ENCODE data around the gene BCAT1. TPM values are rescaled to one million over a fixed set of nuclear protein-coding genes. Genes with fewer than 3 reads are reported as not detected.

BCAT1 gene
- total RNA-seq, 4 donors from 2014 or later, result 3.9 to 36.3 (median 13.7) TPM

DNA sequence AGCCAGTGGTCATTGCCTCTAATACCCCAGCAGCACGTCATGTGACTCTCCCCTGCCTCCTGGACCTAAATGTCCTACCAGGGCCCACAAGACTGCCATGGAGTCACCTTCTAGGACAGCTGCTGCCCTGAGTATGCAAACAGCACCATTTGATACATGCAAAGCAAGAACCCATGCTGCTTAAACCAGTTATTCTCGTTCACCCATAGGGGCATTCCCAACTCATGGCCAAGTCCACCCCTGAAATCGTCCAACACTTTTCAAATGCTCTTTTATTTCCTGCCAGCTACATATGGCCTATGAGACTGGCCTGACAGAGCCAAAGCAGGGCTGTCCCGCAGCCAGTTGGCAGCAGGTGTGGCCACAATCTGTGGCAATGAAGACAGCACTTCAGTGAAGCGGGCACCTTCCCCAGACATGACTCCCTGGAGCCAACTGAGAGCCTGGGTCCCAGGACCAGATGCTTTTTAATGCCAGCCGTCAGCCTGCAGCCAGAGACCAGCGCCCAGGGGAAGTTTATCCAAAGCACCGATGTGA, 99.9 kb downstream of the BCAT1 start:
- H3K27ac ChIP-seq, result no peak overlapping the region
- H3K4me3 ChIP-seq, result no peak overlapping the region
- TF ChIP-seq POLR2A (IDR thresholded peaks at IDR 0.05), result no peak
- no peak for TF ChIP-seq CTCF (IDR thresholded peaks at IDR 0.05)
- no peaks in the 10 kb centered on the region for H3K4me1 ChIP-seq
- no peak for DNase-seq
- H3K9me3 ChIP-seq, result no peaks in the 10 kb centered on the region
- H3K36me3 ChIP-seq, result no peaks in the 10 kb centered on the region
- H3K27me3 ChIP-seq, result no peaks in the 10 kb centered on the region

- DNase-seq, result no peak
- no peak overlapping the region for H3K27ac ChIP-seq
- no peaks in the 10 kb centered on the region for H3K4me1 ChIP-seq
- no peak overlapping the region for H3K4me3 ChIP-seq
- no peaks in the 10 kb centered on the region for H3K9me3 ChIP-seq
- no peaks in the 10 kb centered on the region for H3K27me3 ChIP-seq
- no peak for TF ChIP-seq CTCF (IDR thresholded peaks at IDR 0.05)
- no peak for TF ChIP-seq POLR2A (IDR thresholded peaks at IDR 0.05)
- no peaks in the 10 kb centered on the region for H3K36me3 ChIP-seq
These were observed 102.2 kb downstream of the BCAT1 start for GRCh38 chr12:24846689-24847088.

DNA sequence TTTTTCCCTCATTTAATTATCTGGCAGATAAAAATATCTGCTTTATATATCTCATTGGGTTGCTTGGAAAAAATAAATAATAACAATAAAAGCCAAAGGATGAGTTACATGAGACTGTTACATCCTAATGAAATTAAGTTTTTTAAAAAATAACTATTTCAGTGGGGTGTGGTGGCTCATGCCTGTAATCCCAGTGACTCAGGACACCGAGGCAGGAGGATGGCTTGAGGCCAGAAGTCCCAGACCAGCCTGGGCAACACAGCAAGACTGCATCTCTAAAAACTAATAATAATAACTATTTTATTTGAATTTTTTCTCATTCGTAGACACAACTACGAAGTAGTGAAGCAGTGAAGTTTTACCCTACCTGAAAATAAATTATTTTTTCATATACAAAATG, 103.3 kb downstream of the BCAT1 start:
- H3K27me3 ChIP-seq, result no peaks in the 10 kb centered on the region
- H3K9me3 ChIP-seq, result no peaks in the 10 kb centered on the region
- H3K4me1 ChIP-seq, result no peaks in the 10 kb centered on the region
- H3K4me3 ChIP-seq, result no peak overlapping the region
- DNase-seq, result no peak
- TF ChIP-seq POLR2A (IDR thresholded peaks at IDR 0.05) (no peak), CTCF (IDR thresholded peaks at IDR 0.05) (no peak)
- no peaks in the 10 kb centered on the region for H3K36me3 ChIP-seq
- H3K27ac ChIP-seq, result no peak overlapping the region

DNA sequence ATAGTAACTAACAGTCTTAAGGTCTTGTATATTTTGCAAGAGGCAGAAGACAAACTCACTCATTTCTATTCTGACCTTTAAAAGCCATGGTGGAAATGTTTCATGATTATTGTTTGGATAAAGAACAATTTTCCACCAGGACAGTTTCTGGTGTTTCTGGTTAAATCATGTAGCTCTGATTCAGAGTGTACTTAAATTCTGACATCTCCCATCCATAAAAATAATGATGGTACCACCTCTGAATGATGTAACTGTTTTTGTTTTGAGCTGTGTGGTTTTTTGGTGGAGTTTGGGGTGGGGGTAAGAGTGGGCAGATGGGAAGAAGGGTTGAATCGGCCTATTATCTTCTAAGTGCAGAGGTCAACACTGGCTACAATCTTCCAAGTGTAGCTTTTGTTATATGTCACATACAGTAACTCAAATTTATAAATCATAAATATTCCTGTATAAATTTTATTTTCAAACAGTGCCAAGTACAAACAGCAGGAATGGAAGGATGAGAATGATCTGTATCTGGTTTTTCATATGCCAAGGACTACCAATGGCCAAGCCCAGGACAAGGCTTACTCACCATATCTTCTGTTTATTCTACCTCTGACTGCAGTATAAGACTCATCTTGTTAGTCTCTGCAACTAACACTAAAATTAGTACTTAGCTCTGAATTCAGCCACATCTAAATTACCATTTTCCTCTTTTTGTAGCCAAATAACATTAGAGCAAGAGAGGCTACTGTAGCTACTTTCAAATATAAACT, 108.7 kb downstream of the BCAT1 start:
- Histone ChIP-seq H3K27ac (no peak overlapping the region), H3K9me3 (no peaks in the 10 kb centered on the region), H3K36me3 (no peaks in the 10 kb centered on the region), H3K4me1 (no peaks in the 10 kb centered on the region), H3K4me3 (no peak overlapping the region), H3K27me3 (no peaks in the 10 kb centered on the region)
- no peak for TF ChIP-seq POLR2A (IDR thresholded peaks at IDR 0.05)
- TF ChIP-seq CTCF (IDR thresholded peaks at IDR 0.05), result no peak
- DNase-seq, result no peak

- H3K4me3 ChIP-seq, result no peak overlapping the region
- no peak for DNase-seq
These were observed 109.6 kb downstream of the BCAT1 start for GRCh38 chr12:24839268-24839791.

More at GRCh38 chr12:24839268-24839791, 109.6 kb downstream of the BCAT1 start:
- Histone ChIP-seq H3K36me3 (no peaks in the 10 kb centered on the region), H3K9me3 (no peaks in the 10 kb centered on the region), H3K27me3 (no peaks in the 10 kb centered on the region), H3K4me1 (no peaks in the 10 kb centered on the region), H3K27ac (peak overlapping the region in 3 of 4 donors; percentile 23 to 49 (median 48))
- TF ChIP-seq POLR2A (IDR thresholded peaks at IDR 0.05) (no peak), CTCF (IDR thresholded peaks at IDR 0.05) (no peak)

Measured in Peyer's patch (tissue), 4 donors.